Activated naive CD4-positive, alpha-beta T cell treated with anti-CD3 and anti-CD28 coated beads, Interleukin-2, amount 50 U/mL, for 24 hours (primary cell): Measurements from ENCODE around the gene CTSW.

Source experiments
- H3K27ac Mint-ChIP-seq: one replicate; pipeline ENCODE4 v1.8.0; 2021; ENCODE audit warnings: mild to moderate bottlenecking, mixed read lengths
- H3K27me3 Mint-ChIP-seq: one replicate; pipeline ENCODE4 v1.8.0; 2021; ENCODE audit warnings: mixed read lengths
- H3K36me3 Mint-ChIP-seq: one replicate; pipeline ENCODE4 v1.8.0; 2021; ENCODE audit warnings: mixed read lengths
- H3K4me1 Mint-ChIP-seq: one replicate; pipeline ENCODE4 v1.8.0; 2021; ENCODE audit warnings: mixed read lengths
- H3K4me3 Mint-ChIP-seq: one replicate; pipeline ENCODE4 v1.8.0; 2021; ENCODE audit warnings: mild to moderate bottlenecking, mixed read lengths
- H3K9me3 Mint-ChIP-seq: one replicate; pipeline ENCODE4 v1.8.0; 2021; ENCODE audit warnings: mixed read lengths

The CTSW gene

DNA sequence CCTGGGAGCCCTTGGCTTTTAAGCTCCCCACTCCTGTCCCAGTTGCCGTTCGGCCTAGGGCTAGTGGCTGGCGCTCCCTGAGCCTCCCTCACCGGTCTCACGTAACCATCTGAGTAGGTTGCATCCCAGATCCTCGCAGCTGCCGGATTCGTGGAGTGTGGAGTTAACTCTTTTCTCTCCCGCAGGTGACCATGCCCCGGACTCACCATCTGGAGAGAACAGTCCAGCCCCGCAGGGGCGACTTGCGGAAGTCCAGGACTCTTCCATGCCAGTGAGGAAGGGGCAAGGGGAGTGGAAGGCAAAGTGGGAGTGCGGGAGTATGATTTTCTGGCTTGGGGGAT lies 18.5 kb upstream of the CTSW start:
- peaks cover 38% of the 10 kb centered on the region for H3K4me1 Mint-ChIP-seq
- H3K27ac Mint-ChIP-seq, result peak overlapping the region; percentile 81
- no peaks in the 10 kb centered on the region for H3K9me3 Mint-ChIP-seq
- H3K4me3 Mint-ChIP-seq, result peak overlapping the region; percentile 95
- no peaks in the 10 kb centered on the region for H3K27me3 Mint-ChIP-seq
- H3K36me3 Mint-ChIP-seq, result peaks cover 13% of the 10 kb centered on the region

DNA sequence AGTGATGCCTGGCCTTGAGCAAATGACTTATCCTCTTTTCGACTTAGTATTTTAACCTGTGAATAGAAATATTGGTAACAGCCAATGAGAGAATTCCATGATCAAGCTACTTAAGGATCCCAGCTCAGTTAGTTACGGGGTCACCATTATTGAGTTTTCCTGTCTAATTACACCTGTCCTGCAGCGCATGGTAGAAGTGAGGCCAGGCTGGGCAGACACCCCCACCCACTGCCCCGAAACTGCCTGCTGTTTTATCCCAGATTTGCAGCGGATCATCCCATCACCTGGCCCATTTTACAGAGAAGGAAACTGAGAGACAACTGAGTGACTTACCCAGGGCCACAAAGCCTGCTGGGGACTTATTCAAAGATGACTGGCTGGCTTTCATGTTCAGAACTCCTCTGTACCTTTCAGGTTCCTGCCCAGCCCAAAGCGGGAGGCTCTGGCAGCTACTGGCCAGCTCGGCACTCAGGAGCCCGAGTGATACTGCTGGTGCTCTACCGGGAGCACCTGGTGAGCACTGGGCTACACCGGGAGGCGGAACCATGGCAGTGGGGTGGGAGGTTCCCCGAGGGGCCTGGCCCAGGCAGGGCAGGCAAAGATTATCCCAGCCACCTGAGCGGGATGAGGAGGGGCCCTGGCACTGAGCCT lies 18.0 kb upstream of the CTSW start:
- H3K27ac Mint-ChIP-seq, result no peak overlapping the region
- no peaks in the 10 kb centered on the region for H3K9me3 Mint-ChIP-seq
- H3K27me3 Mint-ChIP-seq, result no peaks in the 10 kb centered on the region
- H3K36me3 Mint-ChIP-seq, result peaks cover 8% of the 10 kb centered on the region
- peaks cover 33% of the 10 kb centered on the region for H3K4me1 Mint-ChIP-seq
- peak overlapping the region; percentile 95 for H3K4me3 Mint-ChIP-seq

DNA sequence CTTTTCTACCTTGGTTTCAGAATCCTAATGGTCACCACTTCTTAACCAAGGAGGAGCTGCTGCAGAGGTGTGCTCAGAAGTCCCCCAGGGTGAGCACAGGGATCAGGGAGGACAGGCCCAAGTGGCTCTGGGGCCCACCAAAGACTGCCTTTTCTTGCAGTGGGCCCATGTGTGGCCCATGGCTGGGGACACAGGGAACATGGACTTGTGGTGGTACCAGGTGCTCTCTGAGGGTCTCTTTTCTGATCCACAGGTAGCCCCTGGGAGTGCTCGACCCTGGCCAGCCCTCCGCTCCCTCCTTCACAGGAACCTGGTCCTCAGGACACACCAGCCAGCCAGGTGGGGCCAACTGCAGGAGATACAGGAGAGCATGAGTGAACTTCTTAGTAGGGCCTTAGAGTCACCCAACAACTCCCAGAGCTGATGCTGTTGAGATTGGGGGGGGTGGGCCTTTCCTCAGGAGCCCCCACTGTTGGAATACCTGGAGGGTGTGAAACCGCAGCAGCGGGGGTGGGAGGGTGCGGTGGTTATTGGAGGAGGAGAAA lies 17.4 kb upstream of the CTSW start:
- Mint-ChIP-seq H3K27me3 (no peaks in the 10 kb centered on the region), H3K27ac (no peak overlapping the region), H3K36me3 (peaks cover 5% of the 10 kb centered on the region), H3K4me1 (peaks cover 30% of the 10 kb centered on the region), H3K4me3 (peak overlapping the region; percentile 23), H3K9me3 (no peaks in the 10 kb centered on the region)

DNA sequence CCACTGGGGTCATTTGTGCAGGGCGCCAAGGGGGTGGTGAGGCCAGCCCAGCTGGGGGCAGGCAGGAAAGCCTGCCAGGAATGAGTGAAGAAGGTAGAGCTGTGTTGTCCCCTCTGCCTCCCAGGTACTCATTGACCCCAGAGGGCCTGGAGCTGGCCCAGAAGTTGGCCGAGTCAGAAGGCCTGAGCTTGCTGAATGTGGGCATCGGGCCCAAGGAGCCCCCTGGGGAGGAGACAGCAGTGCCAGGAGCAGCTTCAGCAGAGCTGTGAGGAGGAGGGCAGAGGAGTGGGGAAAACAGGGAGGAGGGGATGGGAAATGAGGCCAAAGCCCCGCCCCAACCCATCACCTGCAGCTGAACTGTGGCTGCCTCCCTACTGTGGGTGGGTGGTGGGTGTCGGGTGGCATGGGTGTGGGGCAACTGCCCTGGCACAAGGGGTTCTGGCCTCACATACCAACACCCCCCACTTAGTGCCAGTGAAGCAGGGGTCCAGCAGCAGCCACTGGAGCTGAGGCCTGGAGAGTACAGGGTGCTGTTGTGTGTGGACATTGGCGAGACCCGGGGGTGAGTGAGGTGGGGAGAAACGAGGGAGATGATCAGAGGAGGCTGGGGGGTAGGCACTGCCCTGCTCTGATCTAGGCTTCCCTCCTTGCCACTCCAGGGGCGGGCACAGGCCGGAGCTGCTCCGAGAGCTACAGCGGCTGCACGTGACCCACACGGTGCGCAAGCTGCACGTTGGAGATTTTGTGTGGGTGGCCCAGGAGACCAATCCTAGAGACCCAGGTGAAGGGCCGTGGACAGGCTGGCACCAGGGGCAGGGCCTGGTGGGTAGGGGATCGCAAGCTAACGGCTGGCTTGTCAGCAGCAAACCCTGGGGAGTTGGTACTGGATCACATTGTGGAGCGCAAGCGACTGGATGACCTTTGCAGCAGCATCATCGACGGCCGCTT lies 16.4 kb upstream of the CTSW start:
- no peaks in the 10 kb centered on the region for H3K9me3 Mint-ChIP-seq
- H3K27me3 Mint-ChIP-seq, result no peaks in the 10 kb centered on the region
- H3K4me1 Mint-ChIP-seq, result peaks cover 30% of the 10 kb centered on the region
- no peak overlapping the region for H3K4me3 Mint-ChIP-seq
- peak overlapping the region; percentile 59 for H3K27ac Mint-ChIP-seq
- peaks cover 5% of the 10 kb centered on the region for H3K36me3 Mint-ChIP-seq

DNA sequence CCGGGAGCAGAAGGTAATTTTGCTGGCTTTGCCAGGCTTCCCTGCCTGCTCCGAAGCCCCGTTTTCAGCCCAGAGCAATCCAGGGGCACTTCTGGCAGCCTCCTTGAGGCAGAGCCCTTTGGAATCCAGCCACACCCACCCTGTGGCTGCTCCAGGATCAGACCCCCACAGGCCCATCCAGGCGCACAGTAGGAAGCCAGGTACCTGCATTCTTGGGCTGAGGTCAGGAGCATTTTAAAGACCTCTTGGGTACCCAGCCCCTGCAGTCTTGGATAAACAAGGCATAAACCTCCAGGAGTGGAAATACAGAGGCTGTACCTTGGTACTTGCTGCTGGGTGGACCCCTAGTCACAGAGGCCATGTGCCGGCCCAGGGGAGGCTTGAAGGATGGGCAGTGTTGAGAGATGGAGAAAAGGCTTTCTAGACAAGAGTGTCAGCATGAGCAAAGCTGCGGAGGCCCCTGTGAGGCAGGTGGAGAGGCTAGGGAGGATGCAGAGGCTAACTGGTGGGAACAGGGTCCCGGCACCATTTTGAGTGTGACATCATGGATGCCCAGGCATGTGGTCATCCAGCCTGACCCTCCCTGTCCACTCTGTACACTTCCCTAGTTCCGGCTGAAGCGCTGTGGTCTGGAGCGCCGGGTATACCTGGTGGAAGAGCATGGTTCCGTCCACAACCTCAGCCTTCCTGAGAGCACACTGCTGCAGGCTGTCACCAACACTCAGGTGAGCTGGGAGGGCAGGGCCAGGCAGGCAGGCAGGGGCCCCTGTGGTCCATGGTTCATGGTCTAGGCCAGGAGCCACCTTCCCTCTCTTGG lies 15.5 kb upstream of the CTSW start:
- no peaks in the 10 kb centered on the region for H3K27me3 Mint-ChIP-seq
- no peak overlapping the region for H3K27ac Mint-ChIP-seq
- H3K36me3 Mint-ChIP-seq, result peaks cover 5% of the 10 kb centered on the region
- H3K9me3 Mint-ChIP-seq, result no peaks in the 10 kb centered on the region
- no peak overlapping the region for H3K4me3 Mint-ChIP-seq
- peaks cover 22% of the 10 kb centered on the region for H3K4me1 Mint-ChIP-seq

DNA sequence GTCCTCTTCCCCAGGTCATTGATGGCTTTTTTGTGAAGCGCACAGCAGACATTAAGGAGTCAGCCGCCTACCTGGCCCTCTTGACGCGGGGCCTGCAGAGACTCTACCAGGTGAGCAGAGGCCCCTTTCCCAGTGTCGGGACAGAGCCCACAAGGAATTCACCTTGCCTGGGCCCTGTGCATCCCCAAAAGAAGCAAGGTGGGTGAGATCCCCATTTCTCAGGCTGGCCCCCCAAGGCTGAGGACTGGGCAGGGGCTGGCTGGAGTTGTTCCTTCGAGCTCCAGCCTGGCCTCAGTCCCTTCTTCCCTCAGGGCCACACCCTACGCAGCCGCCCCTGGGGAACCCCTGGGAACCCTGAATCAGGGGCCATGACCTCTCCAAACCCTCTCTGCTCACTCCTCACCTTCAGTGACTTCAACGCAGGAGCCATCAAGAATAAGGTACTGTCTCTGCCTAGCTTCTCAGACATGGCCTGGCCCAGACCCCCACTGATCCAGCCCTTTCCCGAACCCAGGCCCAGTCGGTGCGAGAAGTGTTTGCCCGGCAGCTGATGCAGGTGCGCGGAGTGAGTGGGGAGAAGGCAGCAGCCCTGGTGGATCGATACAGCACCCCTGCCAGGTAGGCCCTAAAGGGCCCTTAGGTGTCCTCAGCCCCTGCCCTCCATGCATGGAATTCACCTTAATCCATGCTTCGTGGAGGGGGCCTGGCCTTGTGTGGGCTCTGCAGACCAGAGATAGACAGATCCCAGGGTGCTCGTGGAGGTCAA lies 14.7 kb upstream of the CTSW start:
- no peaks in the 10 kb centered on the region for H3K9me3 Mint-ChIP-seq
- H3K4me3 Mint-ChIP-seq, result no peak overlapping the region
- H3K36me3 Mint-ChIP-seq, result peaks cover 5% of the 10 kb centered on the region
- H3K27me3 Mint-ChIP-seq, result no peaks in the 10 kb centered on the region
- peaks cover 19% of the 10 kb centered on the region for H3K4me1 Mint-ChIP-seq
- H3K27ac Mint-ChIP-seq, result no peak overlapping the region

DNA sequence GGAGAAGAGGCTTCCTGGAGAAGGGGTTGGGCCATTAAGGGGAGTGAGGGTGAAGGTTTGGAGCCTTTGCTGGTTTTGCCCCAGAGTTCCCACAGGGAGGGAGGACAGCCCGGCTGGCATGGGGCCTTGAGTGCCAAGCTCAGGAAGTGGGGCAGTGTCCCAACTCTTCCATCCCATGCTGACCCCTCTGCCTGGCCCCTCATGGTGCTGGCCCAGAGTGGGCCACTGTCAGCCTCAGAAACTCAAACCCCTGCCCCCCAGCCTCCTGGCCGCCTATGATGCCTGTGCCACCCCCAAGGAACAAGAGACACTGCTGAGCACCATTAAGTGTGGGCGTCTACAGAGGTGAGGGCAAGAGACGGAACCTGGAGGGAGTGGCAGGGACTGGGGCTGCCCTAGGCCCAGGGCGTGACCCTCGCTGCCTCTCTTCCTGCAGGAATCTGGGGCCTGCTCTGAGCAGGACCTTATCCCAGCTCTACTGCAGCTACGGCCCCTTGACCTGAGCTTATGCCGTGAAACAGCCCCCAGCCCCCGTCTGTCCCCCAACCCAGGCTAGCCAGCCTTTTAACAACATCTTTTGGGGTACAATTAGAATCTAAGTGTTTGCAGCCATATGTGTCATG lies 14.0 kb upstream of the CTSW start:
- H3K9me3 Mint-ChIP-seq, result no peaks in the 10 kb centered on the region
- H3K27ac Mint-ChIP-seq, result no peak overlapping the region
- H3K36me3 Mint-ChIP-seq, result peaks cover 4% of the 10 kb centered on the region
- H3K4me3 Mint-ChIP-seq, result no peak overlapping the region
- no peaks in the 10 kb centered on the region for H3K27me3 Mint-ChIP-seq
- H3K4me1 Mint-ChIP-seq, result peaks cover 18% of the 10 kb centered on the region

DNA sequence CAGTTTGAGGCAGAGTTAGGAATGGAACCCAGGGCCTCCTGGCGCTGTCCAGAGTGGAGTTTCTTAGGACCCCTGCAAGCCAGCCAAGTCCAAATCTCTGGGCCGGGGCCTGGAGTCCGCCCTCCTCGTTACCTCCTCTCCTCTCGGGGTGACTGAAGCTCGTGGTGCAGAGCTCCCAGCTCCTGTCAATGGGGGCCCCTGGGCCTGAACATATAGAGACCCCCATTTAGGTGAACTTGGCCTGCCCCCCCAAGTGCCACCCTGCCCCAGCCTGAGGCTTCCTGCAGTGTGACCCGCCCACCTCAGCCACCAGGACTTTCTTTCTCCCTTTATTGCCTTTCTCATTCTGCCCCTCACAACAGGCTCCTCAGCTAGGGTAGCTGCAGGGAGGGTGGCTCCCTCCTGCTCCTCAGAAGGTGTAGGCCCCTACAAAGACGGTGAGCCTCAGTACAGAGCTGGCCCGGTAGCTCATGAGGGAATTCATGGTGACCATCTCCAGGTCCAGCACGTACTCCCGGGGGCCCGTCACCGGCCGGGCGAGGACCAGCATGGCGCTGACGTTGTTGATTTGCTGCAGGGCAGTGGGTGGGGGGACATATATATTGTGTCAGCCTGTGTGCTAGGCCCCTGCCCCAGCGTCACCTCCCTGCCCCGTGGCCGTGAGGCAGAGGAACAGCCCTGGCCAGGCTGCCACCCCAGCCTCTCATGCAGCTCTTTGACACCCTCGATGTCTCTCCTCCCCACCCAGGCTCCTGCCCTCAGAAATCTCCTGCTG lies 12.9 kb upstream of the CTSW start:
- Mint-ChIP-seq H3K4me1 (peaks cover 14% of the 10 kb centered on the region), H3K27ac (peak overlapping the region; percentile 46), H3K9me3 (no peaks in the 10 kb centered on the region), H3K27me3 (no peaks in the 10 kb centered on the region), H3K36me3 (peaks cover 4% of the 10 kb centered on the region), H3K4me3 (no peak overlapping the region)

DNA sequence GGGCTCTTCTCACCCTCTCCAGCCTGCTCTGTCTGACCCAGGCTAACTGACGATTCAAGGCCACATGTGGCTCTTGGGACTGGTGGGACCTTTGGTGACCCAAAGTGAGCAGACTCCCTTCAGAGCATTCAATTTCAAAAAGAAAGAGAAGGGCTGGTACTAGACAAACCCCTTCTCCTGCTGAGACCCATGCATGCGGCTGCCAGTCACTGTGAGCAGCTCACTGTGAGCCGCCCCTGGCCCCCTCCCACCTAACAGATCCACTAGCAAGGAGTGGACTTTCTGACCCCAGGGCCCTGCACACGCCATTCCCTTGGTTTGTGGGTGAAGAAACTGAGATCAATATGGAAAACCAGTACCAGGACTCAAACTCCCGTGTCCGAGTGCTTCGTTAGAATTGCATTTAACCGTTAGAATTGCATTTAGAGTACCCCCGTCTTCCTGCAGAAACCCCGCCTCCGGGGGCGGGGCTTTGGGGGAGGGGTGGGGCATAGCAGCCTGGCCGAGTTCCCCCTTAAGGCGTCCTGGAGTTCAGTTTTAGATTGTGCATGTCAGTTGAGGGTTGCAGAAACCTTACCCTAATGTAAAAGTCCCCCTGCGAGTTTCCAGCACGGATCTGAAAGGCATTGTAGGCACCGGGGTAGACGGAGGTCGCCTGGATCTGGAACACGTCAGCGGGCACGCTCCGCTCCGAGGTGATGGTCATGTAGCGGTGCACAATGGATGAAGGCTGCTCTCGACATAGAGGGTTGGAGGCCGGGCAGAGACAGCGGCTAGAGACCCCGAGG lies 12.2 kb upstream of the CTSW start:
- Mint-ChIP-seq H3K27ac (peak overlapping the region; percentile 46), H3K4me3 (no peak overlapping the region), H3K27me3 (no peaks in the 10 kb centered on the region), H3K4me1 (peaks cover 12% of the 10 kb centered on the region), H3K36me3 (peaks cover 4% of the 10 kb centered on the region), H3K9me3 (no peaks in the 10 kb centered on the region)

DNA sequence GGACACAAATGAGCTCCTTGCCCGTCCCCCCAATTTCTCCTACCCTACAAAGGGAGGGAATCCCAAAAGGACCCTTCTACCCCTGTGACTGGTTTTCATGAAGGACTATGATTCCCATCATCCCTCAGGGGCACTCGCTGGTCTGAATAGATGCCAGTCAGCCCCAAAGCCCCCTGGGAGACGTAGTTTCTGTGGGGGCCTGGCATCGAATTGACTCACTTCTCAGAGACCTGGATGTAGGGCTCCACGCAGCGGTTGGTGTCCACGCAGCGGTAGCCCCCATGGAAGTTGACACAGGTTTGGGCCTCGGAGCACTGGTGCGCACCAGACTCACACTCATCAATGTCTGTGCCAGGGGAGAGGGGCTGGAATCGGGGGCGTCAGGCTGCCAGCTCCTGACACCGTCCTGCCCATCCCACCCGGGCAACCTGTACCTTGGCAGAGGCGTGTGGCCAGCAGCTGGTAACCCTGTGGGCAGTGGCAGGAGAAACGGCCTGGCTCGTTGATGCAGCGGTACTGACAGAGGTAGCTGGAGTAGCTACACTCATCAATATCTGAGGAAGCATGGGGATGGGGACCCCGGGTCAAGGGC lies 11.5 kb upstream of the CTSW start:
- Mint-ChIP-seq H3K36me3 (no peaks in the 10 kb centered on the region), H3K27ac (no peak overlapping the region), H3K27me3 (no peaks in the 10 kb centered on the region), H3K9me3 (no peaks in the 10 kb centered on the region), H3K4me1 (peaks cover 10% of the 10 kb centered on the region), H3K4me3 (no peak overlapping the region)

DNA sequence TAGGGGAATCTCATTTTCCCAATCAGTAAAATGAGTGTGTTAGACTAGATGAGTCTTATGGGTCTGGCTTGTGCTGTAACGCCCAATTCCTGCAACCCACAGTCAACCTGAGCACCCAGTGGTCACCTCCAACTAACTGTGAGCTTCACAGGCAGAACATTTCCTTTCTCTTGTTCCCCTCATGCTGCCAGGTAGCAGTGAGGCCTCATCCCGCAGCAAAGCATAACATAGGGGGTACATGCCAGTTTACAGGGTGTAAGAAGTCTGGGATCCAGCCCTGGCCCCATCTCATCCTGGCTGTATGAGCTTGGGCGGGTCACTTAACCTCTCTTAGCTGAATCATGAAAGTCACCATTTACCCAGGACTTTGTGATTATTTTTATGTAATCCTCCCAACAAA lies 10.7 kb upstream of the CTSW start:
- Mint-ChIP-seq H3K27me3 (no peaks in the 10 kb centered on the region), H3K4me3 (no peak overlapping the region)

DNA sequence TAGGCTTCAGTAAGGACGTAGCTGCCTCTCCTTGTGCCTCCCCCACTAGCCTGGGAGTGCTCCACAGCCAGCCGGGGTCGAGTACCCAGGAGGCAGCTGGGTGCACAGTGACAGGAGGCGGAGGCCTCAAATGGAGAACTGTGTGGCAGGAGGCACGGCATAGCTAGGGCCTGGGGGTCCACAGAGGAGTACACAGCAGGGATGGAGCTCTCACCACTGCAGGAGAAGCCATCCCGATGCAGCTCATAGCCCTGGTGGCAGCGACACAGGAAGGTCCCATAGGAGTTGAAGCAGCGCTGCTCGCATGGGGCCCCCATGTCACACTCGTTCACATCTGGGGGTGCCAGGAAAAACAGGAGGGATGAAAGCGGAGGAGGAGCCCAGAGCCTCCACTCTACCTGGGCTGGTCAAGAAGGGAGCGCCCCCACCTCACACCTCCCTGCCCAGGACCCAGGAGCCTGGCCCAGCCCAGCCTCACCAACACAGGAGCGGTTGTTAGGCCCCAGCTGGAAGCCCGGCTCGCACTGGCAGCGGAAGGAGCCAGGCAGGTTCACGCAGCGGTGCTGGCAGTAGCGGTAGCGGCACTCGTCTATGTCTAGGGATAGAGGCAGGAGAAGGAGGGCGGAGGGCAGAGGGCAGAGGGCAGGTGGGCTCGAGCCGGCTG lies 9.9 kb upstream of the CTSW start:
- H3K4me1 Mint-ChIP-seq, result peaks cover 14% of the 10 kb centered on the region
- H3K4me3 Mint-ChIP-seq, result peak overlapping the region; percentile 15
- H3K27me3 Mint-ChIP-seq, result no peaks in the 10 kb centered on the region
- H3K36me3 Mint-ChIP-seq, result no peaks in the 10 kb centered on the region
- H3K9me3 Mint-ChIP-seq, result no peaks in the 10 kb centered on the region
- peak overlapping the region; percentile 77 for H3K27ac Mint-ChIP-seq

More for the DNA sequence above, 10.7 kb upstream of the CTSW start:
- Mint-ChIP-seq H3K36me3 (no peaks in the 10 kb centered on the region), H3K9me3 (no peaks in the 10 kb centered on the region), H3K27ac (no peak overlapping the region), H3K4me1 (peaks cover 14% of the 10 kb centered on the region)

DNA sequence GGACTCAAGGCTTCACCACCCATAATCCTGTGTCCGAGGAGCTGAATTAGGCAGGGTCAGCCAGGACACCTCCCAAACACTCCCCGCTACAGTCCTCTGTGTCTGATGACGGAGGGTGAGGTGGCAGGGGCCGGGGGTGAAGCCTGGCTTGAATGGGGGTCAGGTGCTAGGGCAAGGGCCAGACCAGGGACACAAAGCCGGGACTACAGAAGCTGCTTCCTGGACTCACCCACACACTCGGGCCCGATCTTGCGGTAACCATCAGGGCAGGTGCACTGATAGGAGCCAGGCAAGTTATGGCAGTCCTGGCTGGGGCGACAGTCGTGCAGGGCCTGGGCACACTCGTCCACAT lies 9.4 kb upstream of the CTSW start:
- H3K4me3 Mint-ChIP-seq, result peak overlapping the region; percentile 33
- H3K27ac Mint-ChIP-seq, result no peak overlapping the region

More for the DNA sequence above, 9.4 kb upstream of the CTSW start:
- Mint-ChIP-seq H3K27me3 (no peaks in the 10 kb centered on the region), H3K4me1 (peaks cover 14% of the 10 kb centered on the region), H3K9me3 (no peaks in the 10 kb centered on the region), H3K36me3 (no peaks in the 10 kb centered on the region)
